Neural crest cell (in vitro differentiated cells): ENCODE results near the gene WNT3A. TPM values are rescaled to one million over a fixed set of nuclear protein-coding genes. Genes with fewer than 3 reads are reported as not detected.

Source experiments
- DNase-seq: peaks from one replicate; pipeline ENCODE4 v3.0.0; 2021; ENCODE audit warnings: low read depth, mixed read lengths, low spot score
- H3K27ac Mint-ChIP-seq: one replicate; pipeline ENCODE4 v1.8.0; 2021; ENCODE audit warnings: mild to moderate bottlenecking, mixed read lengths; ENCODE audit not compliant: unreplicated experiment
- H3K27me3 Mint-ChIP-seq: 2 replicates; pipeline ENCODE4 v1.8.0; 2021; ENCODE audit warnings: low read depth, mild to moderate bottlenecking, mixed read lengths
- H3K36me3 Mint-ChIP-seq: 2 replicates; pipeline ENCODE4 v1.8.0; 2021; ENCODE audit warnings: low read depth, mild to moderate bottlenecking, mixed read lengths
- H3K4me1 Mint-ChIP-seq: 2 replicates; pipeline ENCODE4 v1.8.0; 2021; ENCODE audit warnings: mixed read lengths
- H3K4me3 Mint-ChIP-seq: one replicate; pipeline ENCODE4 v1.8.0; 2021; ENCODE audit warnings: mild to moderate bottlenecking, mixed read lengths
- H3K9me3 Mint-ChIP-seq: 2 replicates; pipeline ENCODE4 v1.8.0; 2021; ENCODE audit warnings: mixed read lengths
- total RNA-seq: library from RNA; stranded (reverse); gene quantifications from 2 replicates; pipeline ENCODE4 v1.2.1, GENCODE V29; 2021
- TF ChIP-seq, protein P1 (sequence below): fragments of 200-600 bp; sonication (generic); conservative IDR thresholded peaks from 2 replicates; pipeline ENCODE4 v1.5.0; 2021; ENCODE audit warnings: antibody characterized with exemption, mild to moderate bottlenecking

The WNT3A gene
- total RNA-seq, 1 donor from 2014 or later: not detected

DNA sequence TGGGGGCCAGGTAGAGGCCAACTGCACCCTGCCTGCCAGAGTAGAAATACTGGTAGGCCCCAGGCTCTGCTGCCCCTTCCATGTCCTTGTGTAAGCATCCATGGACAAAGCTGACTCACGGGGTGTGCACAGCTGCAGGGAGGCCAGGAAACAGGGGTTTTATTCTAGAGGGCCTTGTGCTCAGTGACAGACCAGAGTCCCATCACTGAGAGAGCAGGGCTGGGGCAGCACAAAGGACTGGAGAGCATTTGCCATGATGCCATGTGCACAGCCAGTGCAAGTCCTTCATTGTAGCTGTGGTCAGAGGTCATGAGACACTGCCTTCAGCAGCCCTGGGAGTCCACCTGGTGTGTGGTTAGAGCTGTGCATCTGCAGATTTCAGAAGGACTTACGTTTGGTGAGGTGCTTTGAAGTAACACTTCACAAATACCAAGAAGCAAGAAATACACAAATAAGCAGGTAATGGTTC lies 83.8 kb downstream of the WNT3A start:
- Mint-ChIP-seq H3K4me3 (peak overlapping the region; percentile 23), H3K36me3 (peaks cover 30% of the 10 kb centered on the region), H3K9me3 (peaks cover 9% of the 10 kb centered on the region), H3K27ac (peak overlapping the region; percentile 50), H3K4me1 (peaks cover 47% of the 10 kb centered on the region), H3K27me3 (no peaks in the 10 kb centered on the region)
- no peak for DNase-seq
- TF ChIP-seq, protein P1, sequence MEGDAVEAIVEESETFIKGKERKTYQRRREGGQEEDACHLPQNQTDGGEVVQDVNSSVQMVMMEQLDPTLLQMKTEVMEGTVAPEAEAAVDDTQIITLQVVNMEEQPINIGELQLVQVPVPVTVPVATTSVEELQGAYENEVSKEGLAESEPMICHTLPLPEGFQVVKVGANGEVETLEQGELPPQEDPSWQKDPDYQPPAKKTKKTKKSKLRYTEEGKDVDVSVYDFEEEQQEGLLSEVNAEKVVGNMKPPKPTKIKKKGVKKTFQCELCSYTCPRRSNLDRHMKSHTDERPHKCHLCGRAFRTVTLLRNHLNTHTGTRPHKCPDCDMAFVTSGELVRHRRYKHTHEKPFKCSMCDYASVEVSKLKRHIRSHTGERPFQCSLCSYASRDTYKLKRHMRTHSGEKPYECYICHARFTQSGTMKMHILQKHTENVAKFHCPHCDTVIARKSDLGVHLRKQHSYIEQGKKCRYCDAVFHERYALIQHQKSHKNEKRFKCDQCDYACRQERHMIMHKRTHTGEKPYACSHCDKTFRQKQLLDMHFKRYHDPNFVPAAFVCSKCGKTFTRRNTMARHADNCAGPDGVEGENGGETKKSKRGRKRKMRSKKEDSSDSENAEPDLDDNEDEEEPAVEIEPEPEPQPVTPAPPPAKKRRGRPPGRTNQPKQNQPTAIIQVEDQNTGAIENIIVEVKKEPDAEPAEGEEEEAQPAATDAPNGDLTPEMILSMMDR: no peak

- H3K4me1 Mint-ChIP-seq: peaks cover 46% of the 10 kb centered on the region
- no peak overlapping the region for H3K27ac Mint-ChIP-seq
- peaks cover 11% of the 10 kb centered on the region for H3K9me3 Mint-ChIP-seq
- peak overlapping the region; percentile 26 for H3K4me3 Mint-ChIP-seq
- DNase-seq: no peak
- H3K27me3 Mint-ChIP-seq: no peaks in the 10 kb centered on the region
- TF ChIP-seq, protein P1: no peak
- peaks cover 34% of the 10 kb centered on the region for H3K36me3 Mint-ChIP-seq
Measured at GRCh38 chr1:228091084-228091483, 84.3 kb downstream of the WNT3A start.

DNA sequence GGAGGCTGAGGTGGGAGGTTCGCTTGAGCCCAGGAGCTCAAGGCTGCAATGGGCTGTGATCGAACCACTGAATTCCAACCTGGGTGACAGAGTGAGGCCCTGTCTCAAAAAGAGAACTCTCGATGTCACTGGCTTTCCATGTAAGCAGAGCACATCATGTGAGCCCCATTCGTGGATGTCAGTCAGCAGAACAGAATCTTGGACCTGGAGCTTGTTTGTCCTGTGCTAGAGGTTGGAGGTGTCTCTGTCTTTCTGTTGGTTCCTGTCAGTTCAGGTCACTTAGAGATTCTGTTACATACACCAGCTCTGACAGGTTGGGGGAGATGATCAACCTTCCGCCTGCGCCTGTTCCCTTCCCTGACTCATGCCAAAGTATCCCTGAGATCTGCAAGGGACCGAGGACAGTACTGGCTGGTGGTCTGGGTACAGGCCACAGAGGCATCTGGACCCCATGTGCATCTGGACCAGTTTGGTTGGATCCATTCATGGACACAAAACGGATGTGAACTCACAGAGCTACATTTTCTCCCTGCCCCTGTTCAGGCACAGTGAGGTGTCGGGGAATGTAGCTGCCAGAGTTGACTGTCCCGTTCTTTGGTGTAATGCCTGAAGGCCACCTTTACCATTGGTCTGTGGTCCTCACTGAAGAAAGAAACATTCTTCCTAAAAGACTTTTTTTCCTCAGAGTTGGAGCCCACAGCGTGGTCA lies 85.7 kb downstream of the WNT3A start:
- no peak for DNase-seq
- TF ChIP-seq, protein P1: no peak
- no peaks in the 10 kb centered on the region for H3K27me3 Mint-ChIP-seq
- no peak overlapping the region for H3K4me3 Mint-ChIP-seq
- H3K4me1 Mint-ChIP-seq: peaks cover 36% of the 10 kb centered on the region
- peaks cover 38% of the 10 kb centered on the region for H3K36me3 Mint-ChIP-seq
- H3K27ac Mint-ChIP-seq: no peak overlapping the region
- peaks cover 11% of the 10 kb centered on the region for H3K9me3 Mint-ChIP-seq

- H3K9me3 Mint-ChIP-seq: peaks cover 11% of the 10 kb centered on the region
- TF ChIP-seq, protein P1: no peak
- peaks cover 29% of the 10 kb centered on the region for H3K4me1 Mint-ChIP-seq
- no peak for DNase-seq
- H3K27me3 Mint-ChIP-seq: no peaks in the 10 kb centered on the region
- H3K36me3 Mint-ChIP-seq: peaks cover 38% of the 10 kb centered on the region
- no peak overlapping the region for H3K4me3 Mint-ChIP-seq
- H3K27ac Mint-ChIP-seq: no peak overlapping the region
Measured at GRCh38 chr1:228093050-228093906, 86.5 kb downstream of the WNT3A start.

DNA sequence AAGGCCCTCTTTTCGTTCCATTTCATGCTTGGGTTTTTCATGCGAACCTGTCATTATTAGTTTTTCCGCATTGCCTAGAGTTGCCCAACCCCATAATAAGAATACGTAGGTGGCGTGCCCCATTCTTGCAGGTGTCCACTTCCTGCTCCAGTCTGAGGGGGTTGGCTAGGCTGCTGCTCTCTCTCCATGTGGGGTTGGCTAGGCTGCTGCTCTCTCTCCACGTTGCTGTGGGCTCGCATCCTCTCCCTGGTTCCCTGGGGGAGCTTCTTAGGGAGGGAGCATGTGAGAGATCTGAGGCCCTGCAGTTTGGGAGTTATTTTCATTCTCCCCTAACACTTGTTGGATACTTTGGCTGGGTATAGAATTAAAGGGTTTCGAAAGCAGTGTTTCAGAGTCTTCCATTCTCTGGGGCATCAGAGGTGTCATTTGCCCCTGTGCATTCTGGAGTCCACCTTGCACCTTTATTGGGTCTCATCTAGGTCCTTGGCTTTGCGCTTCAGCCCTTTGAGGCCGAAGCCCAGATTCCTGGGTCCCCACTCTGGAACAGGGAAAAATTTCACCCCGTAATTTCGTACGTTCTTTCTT lies 87.7 kb downstream of the WNT3A start:
- Mint-ChIP-seq H3K4me1 (peaks cover 18% of the 10 kb centered on the region), H3K36me3 (peaks cover 44% of the 10 kb centered on the region), H3K9me3 (peaks cover 11% of the 10 kb centered on the region), H3K27me3 (no peaks in the 10 kb centered on the region), H3K27ac (no peak overlapping the region), H3K4me3 (peak overlapping the region; percentile 65)
- TF ChIP-seq, protein P1: no peak
- no peak for DNase-seq
